ENCODE results near the gene SCAMP2. TPM values are rescaled to one million over a fixed set of nuclear protein-coding genes. Genes with fewer than 3 reads are reported as not detected.

Gene SCAMP2
- total RNA-seq, 2 experiments from 2014 or later, result 108 to 115 TPM

GRCh38 chr15:74816624-74817369 lies 56.4 kb downstream of the SCAMP2 start:
- Mint-ChIP-seq H3K9me3 (ENCODE audit: low read depth) (no peaks in the 10 kb centered on the region), H3K36me3 (no peaks in the 10 kb centered on the region), H3K4me3 (no peak overlapping the region), H3K4me1 (peaks cover 15% of the 10 kb centered on the region), H3K27me3 (no peaks in the 10 kb centered on the region), H3K27ac (no peak overlapping the region)
- CTCF ChIA-PET, result interaction anchor here (1.1 to 9.2 kb wide), 4 partner anchors 9 to 47 kb away, joined by 5 to 53 read pairs (median 6); no protein-coding TSS in a partner anchor
- DNase-seq (no peak), ATAC-seq (no peak)

DNA sequence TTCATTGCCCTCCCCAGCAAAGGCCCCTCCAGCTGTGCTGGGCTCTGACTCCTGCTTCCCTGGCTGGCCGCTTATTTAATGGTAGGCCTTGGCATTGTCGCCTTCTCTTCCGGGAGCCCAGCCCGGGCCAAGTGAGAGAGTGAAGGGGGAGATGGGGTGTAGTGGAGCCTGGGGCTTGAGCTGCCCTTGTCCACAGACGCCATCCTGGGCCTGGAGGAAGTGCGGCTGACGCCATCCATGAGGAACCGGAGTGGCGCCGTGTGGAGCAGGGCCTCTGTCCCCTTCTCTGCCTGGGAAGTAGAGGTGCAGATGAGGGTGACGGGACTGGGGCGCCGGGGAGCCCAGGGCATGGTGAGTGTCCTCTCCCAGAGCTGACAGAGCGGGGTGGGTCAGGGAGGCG lies 57.2 kb downstream of the SCAMP2 start:
- Mint-ChIP-seq H3K27ac (no peak overlapping the region), H3K36me3 (no peaks in the 10 kb centered on the region), H3K9me3 (ENCODE audit: low read depth) (no peaks in the 10 kb centered on the region), H3K4me3 (no peak overlapping the region), H3K27me3 (no peaks in the 10 kb centered on the region), H3K4me1 (peaks cover 15% of the 10 kb centered on the region)
- CTCF ChIA-PET, result interaction anchor here (1.6 to 9.2 kb wide), 3 partner anchors 16 to 46 kb away, joined by 3 to 53 read pairs (median 6); no protein-coding TSS in a partner anchor
- no peak for DNase-seq
- ATAC-seq, result no peak

DNA sequence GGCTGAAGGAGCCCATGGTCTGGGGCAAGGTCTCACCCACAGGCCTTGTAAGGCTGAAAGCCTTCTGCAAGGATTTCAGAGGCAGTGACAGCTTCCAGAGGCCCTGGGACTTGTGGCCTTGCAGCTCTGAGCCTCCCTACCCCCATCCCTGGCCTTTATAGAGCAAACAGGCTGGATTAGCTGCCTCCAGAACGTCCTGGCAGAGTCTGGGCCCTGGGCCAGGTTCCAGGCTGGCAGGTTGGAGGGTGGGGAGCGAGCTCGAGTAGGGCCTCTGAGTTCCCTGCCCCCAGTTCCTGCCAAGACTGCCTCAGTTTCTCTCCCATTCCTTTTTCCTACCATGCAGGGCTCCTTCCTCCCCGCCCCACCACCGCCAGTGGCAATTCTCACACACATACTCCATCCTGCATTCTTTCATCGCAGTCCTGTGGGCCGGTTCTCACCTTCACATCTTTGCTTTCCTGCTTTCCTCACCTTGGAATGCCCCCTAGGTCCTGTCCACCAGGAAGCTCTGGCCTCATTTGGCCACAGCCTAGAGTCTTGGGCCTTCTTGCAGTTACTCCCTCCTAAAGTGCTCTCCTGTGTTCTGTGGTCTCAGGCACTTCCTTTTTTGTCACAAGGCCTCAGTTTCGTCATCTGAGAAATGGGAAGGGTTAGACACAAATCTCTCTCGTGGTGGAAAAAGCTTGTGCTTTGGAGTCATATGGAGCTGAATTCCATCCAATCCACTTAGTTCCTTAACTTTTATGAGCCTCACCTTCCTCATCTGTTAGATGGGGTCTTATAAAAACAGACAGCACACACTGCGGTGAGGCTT lies 57.8 kb downstream of the SCAMP2 start:
- no peak overlapping the region for H3K27ac Mint-ChIP-seq
- no peaks in the 10 kb centered on the region for H3K36me3 Mint-ChIP-seq
- peaks cover 15% of the 10 kb centered on the region for H3K4me1 Mint-ChIP-seq
- H3K4me3 Mint-ChIP-seq, result no peak overlapping the region
- CTCF ChIA-PET, result interaction anchor here (1.6 to 9.2 kb wide), 3 partner anchors 16 to 45 kb away, joined by 3 to 53 read pairs (median 6); no protein-coding TSS in a partner anchor
- ATAC-seq (no peak), DNase-seq (no peak)
- H3K9me3 Mint-ChIP-seq (ENCODE audit: low read depth), result no peaks in the 10 kb centered on the region
- H3K27me3 Mint-ChIP-seq, result no peaks in the 10 kb centered on the region

GRCh38 chr15:74812533-74812932 lies 60.6 kb downstream of the SCAMP2 start, which contains the start of gene LMAN1L:
TSS of gene LMAN1L (plus strand) at chr15:74812835. CDS start at chr15:74812855, 20 bp downstream.
- Mint-ChIP-seq H3K27ac (no peak within 1 kb of the TSS), H3K36me3 (no peaks in the 10 kb centered on the region)

GRCh38 chr15:74809956-74810355 lies 63.2 kb downstream of the SCAMP2 start:
- no peak for ATAC-seq
- H3K27me3 Mint-ChIP-seq, result peaks cover 2% of the 10 kb centered on the region
- no peak overlapping the region for H3K4me3 Mint-ChIP-seq
- no peak for DNase-seq
- H3K9me3 Mint-ChIP-seq (ENCODE audit: low read depth), result no peaks in the 10 kb centered on the region
- CTCF ChIA-PET, result interaction anchor here (0.7 to 1.8 kb wide), 8 partner anchors 10 to 42 kb away, joined by 3 to 7 read pairs (median 4); no protein-coding TSS in a partner anchor
- peaks cover 11% of the 10 kb centered on the region for H3K4me1 Mint-ChIP-seq
- peaks cover 3% of the 10 kb centered on the region for H3K36me3 Mint-ChIP-seq
- no peak overlapping the region for H3K27ac Mint-ChIP-seq

More at GRCh38 chr15:74812533-74812932, 60.6 kb downstream of the SCAMP2 start, which contains the start of gene LMAN1L:
- CTCF ChIA-PET, result interaction anchor here (1.2 kb wide), 1 partner anchor 8 kb away, joined by 3 read pairs; no protein-coding TSS in a partner anchor
- Mint-ChIP-seq H3K4me1 (peaks cover 6% of the 10 kb centered on the region), H3K4me3 (no peak within 1 kb of the TSS), H3K27me3 (peaks cover 2% of the 10 kb centered on the region), H3K9me3 (ENCODE audit: low read depth) (no peaks in the 10 kb centered on the region)
- DNase-seq, result no peak
- no peak for ATAC-seq

DNA sequence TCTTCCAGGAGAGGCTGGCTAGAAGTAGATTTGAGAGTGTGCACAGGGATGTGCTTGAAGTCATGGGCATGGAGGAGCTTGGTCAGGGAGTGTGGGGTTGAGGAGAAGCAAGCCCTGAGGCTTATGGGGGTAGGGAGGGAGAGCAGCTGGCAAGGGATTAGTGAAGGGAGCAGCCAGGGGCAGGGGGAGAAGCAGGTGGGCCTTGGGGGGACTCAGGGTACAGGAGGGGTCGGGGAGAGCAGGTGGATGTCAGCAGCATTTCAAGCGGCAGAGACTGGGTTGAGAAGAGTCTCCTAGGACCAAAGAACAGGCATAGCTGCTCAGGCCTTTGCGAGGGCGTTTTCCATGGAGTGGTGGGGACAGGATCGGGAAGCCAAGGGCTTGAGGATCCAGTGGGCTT lies 63.9 kb downstream of the SCAMP2 start:
- ATAC-seq (no peak), DNase-seq (no peak)
- H3K27me3 Mint-ChIP-seq, result peaks cover 2% of the 10 kb centered on the region
- H3K4me3 Mint-ChIP-seq, result no peak overlapping the region
- H3K4me1 Mint-ChIP-seq, result peaks cover 15% of the 10 kb centered on the region
- no peaks in the 10 kb centered on the region for H3K9me3 Mint-ChIP-seq (ENCODE audit: low read depth)
- H3K27ac Mint-ChIP-seq, result no peak overlapping the region
- peaks cover 8% of the 10 kb centered on the region for H3K36me3 Mint-ChIP-seq
- CTCF ChIA-PET, result interaction anchor here (0.6 to 1.7 kb wide), 5 partner anchors 12 to 67 kb away, joined by 3 to 6 read pairs (median 4); no protein-coding TSS in a partner anchor

- DNase-seq (no peak), ATAC-seq (no peak)
- no peak overlapping the region for H3K4me3 Mint-ChIP-seq
- H3K36me3 Mint-ChIP-seq, result peaks cover 12% of the 10 kb centered on the region
- no peaks in the 10 kb centered on the region for H3K9me3 Mint-ChIP-seq (ENCODE audit: low read depth)
- H3K27me3 Mint-ChIP-seq, result peaks cover 2% of the 10 kb centered on the region
- CTCF ChIA-PET, result interaction anchor here (0.6 to 5.6 kb wide), 7 partner anchors 9 to 67 kb away, joined by 3 to 54 read pairs (median 4); no protein-coding TSS in a partner anchor
- peaks cover 18% of the 10 kb centered on the region for H3K4me1 Mint-ChIP-seq
- no peak overlapping the region for H3K27ac Mint-ChIP-seq
These were observed 64.3 kb downstream of the SCAMP2 start for GRCh38 chr15:74808840-74809229.

- ATAC-seq, result no peak
- no peak overlapping the region for H3K27ac Mint-ChIP-seq
These were observed 64.9 kb downstream of the SCAMP2 start for GRCh38 chr15:74808078-74808839.

DNA sequence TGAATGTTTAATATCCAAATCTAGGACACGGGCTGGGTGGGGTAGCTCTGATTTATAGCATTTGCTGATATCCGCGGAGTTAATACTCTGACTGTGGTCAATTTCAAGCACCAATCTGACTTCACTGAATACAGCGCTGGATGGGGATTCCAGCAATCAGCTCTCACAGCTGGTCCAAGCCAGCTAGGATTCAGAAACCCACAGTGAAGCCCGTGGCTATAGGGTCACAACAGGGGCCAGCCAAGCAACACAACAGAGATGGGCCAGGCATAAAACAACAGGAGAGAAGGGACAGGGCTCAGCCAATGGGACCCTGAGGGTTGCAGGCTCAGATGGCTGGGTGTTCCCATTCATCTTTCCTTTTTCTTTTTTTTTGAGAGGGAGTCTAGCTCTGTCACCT lies 65.9 kb downstream of the SCAMP2 start:
- no peak overlapping the region for H3K4me3 Mint-ChIP-seq
- peaks cover 20% of the 10 kb centered on the region for H3K36me3 Mint-ChIP-seq
- no peaks in the 10 kb centered on the region for H3K9me3 Mint-ChIP-seq (ENCODE audit: low read depth)
- DNase-seq (no peak), ATAC-seq (no peak)
- CTCF ChIA-PET, result interaction anchor here (1.0 to 5.6 kb wide), 9 partner anchors 10 to 94 kb away, joined by 3 to 54 read pairs (median 5); no protein-coding TSS in a partner anchor
- H3K4me1 Mint-ChIP-seq, result peaks cover 18% of the 10 kb centered on the region
- no peak overlapping the region for H3K27ac Mint-ChIP-seq
- peaks cover 2% of the 10 kb centered on the region for H3K27me3 Mint-ChIP-seq

More at GRCh38 chr15:74808078-74808839, 64.9 kb downstream of the SCAMP2 start:
- no peak for DNase-seq
- no peaks in the 10 kb centered on the region for H3K9me3 Mint-ChIP-seq (ENCODE audit: low read depth)
- peaks cover 14% of the 10 kb centered on the region for H3K36me3 Mint-ChIP-seq
- H3K27me3 Mint-ChIP-seq, result peaks cover 2% of the 10 kb centered on the region
- no peak overlapping the region for H3K4me3 Mint-ChIP-seq
- peaks cover 18% of the 10 kb centered on the region for H3K4me1 Mint-ChIP-seq
- CTCF ChIA-PET, result interaction anchor here (0.6 to 5.6 kb wide), 9 partner anchors 9 to 93 kb away, joined by 3 to 54 read pairs (median 5); no protein-coding TSS in a partner anchor

DNA sequence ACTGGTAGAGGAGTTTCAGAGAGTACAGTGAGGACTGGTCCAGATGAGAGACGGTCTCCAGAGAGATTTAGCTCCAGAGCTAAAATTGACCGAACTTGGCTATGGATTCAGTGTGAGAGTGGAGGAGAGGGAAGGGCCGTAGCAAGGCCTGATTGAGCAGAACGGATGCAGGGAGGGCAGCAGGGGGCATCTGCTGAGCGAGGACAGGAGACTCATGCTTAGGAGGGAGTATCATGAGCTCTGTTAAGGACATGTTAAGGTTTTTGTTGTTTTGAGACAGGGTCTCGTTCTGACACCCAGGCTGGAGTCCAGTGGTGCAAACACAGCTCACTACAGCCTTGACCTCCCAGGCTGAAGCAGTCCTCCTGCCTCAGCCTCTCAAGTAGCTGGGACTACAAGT lies 68.2 kb downstream of the SCAMP2 start:
- Mint-ChIP-seq H3K4me3 (no peak overlapping the region), H3K36me3 (peaks cover 35% of the 10 kb centered on the region), H3K4me1 (peaks cover 22% of the 10 kb centered on the region), H3K27me3 (peaks cover 2% of the 10 kb centered on the region), H3K27ac (no peak overlapping the region), H3K9me3 (ENCODE audit: low read depth) (no peaks in the 10 kb centered on the region)
- DNase-seq, result no peak
- no peak for ATAC-seq
- CTCF ChIA-PET, result interaction anchor here (0.9 to 5.6 kb wide), 16 partner anchors 8 to 172 kb away, joined by 3 to 54 read pairs (median 4); partner anchors contain the start of genes LMAN1L and ULK3

- DNase-seq, result no peak
These were observed 70.2 kb downstream of the SCAMP2 start for GRCh38 chr15:74802862-74803447.

GRCh38 chr15:74802290-74802689 lies 70.9 kb downstream of the SCAMP2 start:
- H3K4me1 Mint-ChIP-seq, result peaks cover 49% of the 10 kb centered on the region
- no peak overlapping the region for H3K4me3 Mint-ChIP-seq
- peaks cover 48% of the 10 kb centered on the region for H3K36me3 Mint-ChIP-seq
- no peaks in the 10 kb centered on the region for H3K9me3 Mint-ChIP-seq (ENCODE audit: low read depth)
- DNase-seq (no peak), ATAC-seq (no peak)
- CTCF ChIA-PET, result interaction anchor here (1.0 to 25.9 kb wide), 2 partner anchors 23 to 168 kb away, joined by 3 to 1355 read pairs; partner anchors contain the start of gene CSK
- no peaks in the 10 kb centered on the region for H3K27me3 Mint-ChIP-seq
- no peak overlapping the region for H3K27ac Mint-ChIP-seq

More at GRCh38 chr15:74802862-74803447, 70.2 kb downstream of the SCAMP2 start:
- CTCF ChIA-PET, result interaction anchor here (0.6 to 25.9 kb wide), 4 partner anchors 18 to 65 kb away, joined by 3 to 1355 read pairs (median 28); partner anchors contain the start of gene CSK
- ATAC-seq, result no peak
- Mint-ChIP-seq H3K36me3 (peaks cover 48% of the 10 kb centered on the region), H3K27me3 (no peaks in the 10 kb centered on the region), H3K27ac (no peak overlapping the region), H3K4me3 (no peak overlapping the region), H3K4me1 (peaks cover 42% of the 10 kb centered on the region), H3K9me3 (ENCODE audit: low read depth) (no peaks in the 10 kb centered on the region)

Measured in activated CD8-positive, alpha-beta memory T cell treated with anti-CD3 and anti-CD28 coated beads, Interleukin-2, amount 10 ng/mL, durations not matched to agents 7 days and 5 days (primary cell).